ENCODE data around the gene SCN5A.
"Not testable (repeated sequence)": the region's sequence is repeated elsewhere in the genome, so short reads cannot be mapped to it uniquely, and the experiment has no call there.

The SCN5A gene

DNA sequence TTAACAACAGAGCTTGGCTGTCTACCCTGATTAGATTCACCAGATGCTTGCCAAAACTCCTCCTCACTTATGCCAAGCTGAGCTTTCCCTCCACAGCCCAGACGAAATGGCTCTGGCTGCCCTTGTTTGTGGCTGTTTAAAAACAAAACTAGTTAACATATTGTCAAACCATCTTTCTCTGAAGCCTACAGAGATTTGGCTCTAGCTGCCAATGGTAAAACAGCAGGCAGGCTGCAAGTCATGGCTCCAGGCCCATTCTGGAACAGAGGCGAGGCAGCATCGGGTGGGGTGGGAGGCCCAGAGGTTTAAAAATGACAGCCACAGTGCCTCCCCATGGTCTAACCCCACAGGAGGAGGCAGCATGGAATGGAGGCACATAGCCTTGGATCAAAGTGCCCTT is 75.9 kb downstream of the SCN5A start:
- peak; percentile 2 for DNase-seq (ENCODE audit: low read depth, low spot score)
- TF ChIP-seq, protein P1, sequence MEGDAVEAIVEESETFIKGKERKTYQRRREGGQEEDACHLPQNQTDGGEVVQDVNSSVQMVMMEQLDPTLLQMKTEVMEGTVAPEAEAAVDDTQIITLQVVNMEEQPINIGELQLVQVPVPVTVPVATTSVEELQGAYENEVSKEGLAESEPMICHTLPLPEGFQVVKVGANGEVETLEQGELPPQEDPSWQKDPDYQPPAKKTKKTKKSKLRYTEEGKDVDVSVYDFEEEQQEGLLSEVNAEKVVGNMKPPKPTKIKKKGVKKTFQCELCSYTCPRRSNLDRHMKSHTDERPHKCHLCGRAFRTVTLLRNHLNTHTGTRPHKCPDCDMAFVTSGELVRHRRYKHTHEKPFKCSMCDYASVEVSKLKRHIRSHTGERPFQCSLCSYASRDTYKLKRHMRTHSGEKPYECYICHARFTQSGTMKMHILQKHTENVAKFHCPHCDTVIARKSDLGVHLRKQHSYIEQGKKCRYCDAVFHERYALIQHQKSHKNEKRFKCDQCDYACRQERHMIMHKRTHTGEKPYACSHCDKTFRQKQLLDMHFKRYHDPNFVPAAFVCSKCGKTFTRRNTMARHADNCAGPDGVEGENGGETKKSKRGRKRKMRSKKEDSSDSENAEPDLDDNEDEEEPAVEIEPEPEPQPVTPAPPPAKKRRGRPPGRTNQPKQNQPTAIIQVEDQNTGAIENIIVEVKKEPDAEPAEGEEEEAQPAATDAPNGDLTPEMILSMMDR (IDR thresholded peaks at IDR 0.05; ENCODE audit: low read depth, low read length): no peak
- in situ Hi-C loops (cut with HindIII; ENCODE audit: low sequenced_read_pairs): no loop called here
- no peak overlapping the region for H3K4me3 ChIP-seq (ENCODE audit: low read depth, low read length)

DNA sequence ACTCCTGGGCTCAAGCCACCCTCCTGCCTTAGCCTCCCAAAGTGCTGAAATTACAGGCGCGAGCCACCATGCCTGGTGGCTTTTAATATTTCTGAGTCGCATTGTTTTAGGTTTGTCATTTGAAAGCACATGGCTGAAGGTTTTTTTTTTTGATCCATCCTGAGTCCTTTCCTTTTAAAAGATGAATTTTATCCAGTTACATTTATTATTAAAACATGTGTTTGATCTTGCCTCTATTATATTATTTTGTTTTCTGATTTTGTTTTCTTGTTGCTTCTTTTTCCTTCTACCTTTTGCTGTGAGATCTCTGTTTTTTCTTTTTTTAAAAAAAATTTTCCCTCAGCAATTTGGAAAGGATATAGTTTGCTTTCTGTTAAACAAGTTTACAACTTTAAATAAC is 76.4 kb downstream of the SCN5A start:
- no peak for DNase-seq (ENCODE audit: low read depth, low spot score)
- TF ChIP-seq, protein P1 (IDR thresholded peaks at IDR 0.05; ENCODE audit: low read depth, low read length): no peak
- in situ Hi-C loops (cut with HindIII; ENCODE audit: low sequenced_read_pairs): no loop called here
- H3K4me3 ChIP-seq (ENCODE audit: low read depth, low read length): no peak overlapping the region

DNA sequence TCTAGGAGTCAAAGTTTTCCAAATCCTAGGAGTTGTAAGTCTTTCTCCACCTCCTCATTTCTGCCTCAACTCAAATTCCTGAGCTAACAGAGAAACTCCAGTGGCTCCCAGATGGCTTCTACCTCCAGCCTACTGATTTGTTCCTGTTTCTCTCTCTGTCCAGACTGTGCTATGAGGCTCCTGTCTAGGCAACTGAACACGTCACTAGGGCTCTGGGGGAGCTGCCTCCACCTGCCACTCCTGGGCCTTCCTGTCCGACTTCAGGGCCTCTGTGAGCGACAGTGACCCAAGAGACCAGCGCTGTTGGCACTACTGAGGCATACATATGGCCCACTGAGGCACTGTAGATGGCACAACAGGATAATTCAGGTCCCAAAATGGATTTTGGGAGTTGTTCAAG is 82.0 kb downstream of the SCN5A start:
- in situ Hi-C loops (cut with HindIII; ENCODE audit: low sequenced_read_pairs): no loop called here
- TF ChIP-seq, protein P1 (IDR thresholded peaks at IDR 0.05; ENCODE audit: low read depth, low read length): no peak
- no peak overlapping the region for H3K4me3 ChIP-seq (ENCODE audit: low read depth, low read length)
- DNase-seq (ENCODE audit: low read depth, low spot score): no peak

DNA sequence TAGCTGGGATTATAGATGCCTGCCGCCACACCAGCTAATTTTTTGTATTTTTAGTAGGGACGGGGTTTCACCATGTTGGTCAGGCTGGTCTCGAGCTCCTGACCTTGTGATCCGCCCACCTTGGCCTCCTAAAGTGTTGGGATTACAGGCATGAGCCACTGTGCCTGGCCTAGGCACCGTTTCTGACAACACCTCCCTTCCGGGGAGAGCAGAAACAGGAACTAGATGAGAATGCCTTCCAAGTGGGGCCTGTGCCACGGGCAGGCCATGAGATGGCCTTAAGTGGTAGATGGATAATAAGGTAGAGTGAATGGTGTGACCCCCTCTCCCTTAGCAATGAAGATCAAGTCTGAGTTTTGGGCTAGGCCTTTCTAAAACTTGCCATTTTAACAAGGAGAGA is 82.7 kb downstream of the SCN5A start:
- in situ Hi-C loops (cut with HindIII; ENCODE audit: low sequenced_read_pairs); DNase-seq (ENCODE audit: low read depth, low spot score); H3K4me3 ChIP-seq (ENCODE audit: low read depth, low read length): not testable (repeated sequence)

DNA sequence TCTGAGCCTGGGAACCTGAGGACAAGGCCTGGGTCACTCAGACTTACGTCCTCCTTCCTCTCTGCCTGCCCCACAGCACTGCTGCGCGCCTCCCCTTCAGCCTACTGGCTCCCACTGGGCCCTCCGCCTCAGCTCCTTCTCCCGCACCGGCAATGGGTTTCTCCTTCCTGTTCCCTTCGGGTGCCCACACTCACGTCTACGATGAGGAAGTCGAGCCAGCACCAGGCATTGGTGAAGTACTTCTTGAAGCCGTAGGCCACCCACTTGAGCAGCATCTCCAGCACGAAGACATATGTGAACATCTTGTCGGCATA is 83.3 kb downstream of the SCN5A start:
- no peak overlapping the region for H3K4me3 ChIP-seq (ENCODE audit: low read depth, low read length)
- no peak for DNase-seq (ENCODE audit: low read depth, low spot score)
- in situ Hi-C loops (cut with HindIII; ENCODE audit: low sequenced_read_pairs): no loop called here
- TF ChIP-seq, protein P1 (IDR thresholded peaks at IDR 0.05; ENCODE audit: low read depth, low read length): no peak

DNA sequence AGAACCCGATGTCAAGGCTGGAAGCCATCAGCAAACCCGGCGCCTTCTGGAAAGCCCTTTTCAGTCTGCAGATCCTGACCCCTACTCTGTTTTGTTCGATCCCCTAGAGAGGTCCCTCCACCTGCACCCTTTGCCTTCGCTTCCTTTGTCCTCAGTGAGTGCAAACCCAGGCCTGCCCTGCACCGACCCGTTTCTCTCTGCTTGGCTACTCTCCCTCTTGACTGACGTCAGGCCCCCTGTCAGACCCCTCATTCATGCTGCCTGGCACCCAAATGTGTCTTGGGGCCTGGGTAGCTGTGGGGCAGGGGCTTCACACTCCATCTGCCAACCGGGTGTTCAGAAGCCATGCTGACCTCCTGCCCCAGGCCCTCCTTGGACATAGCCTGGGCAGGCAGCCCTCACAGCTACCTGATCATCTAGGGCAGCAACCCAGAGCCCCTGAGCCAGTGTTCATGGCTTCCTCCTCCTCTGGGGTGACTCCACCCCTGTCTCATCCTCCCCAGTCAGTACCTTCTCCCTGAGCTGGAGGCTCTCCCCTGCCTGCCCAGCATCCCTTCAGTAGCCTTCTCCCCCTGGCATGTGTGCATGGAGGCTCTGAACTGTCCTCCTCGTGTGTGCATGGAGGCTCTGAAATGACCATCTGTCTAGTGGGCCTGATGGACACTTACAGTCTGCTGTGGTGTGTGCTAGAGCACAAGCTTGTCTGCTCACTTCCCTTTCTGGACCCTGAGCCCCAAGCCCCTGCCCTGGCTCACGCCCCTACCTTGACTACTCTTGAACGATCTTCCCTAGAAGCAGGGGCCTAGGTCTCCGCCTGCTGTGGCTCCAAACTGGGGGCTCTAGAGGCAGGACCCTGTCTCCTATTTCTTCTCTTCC is 83.9 kb downstream of the SCN5A start:
- in situ Hi-C loops (cut with HindIII; ENCODE audit: low sequenced_read_pairs): no loop called here

More for the DNA sequence above, 83.9 kb downstream of the SCN5A start:
- H3K4me3 ChIP-seq (ENCODE audit: low read depth, low read length): no peak overlapping the region
- TF ChIP-seq, protein P1 (IDR thresholded peaks at IDR 0.05; ENCODE audit: low read depth, low read length): no peak
- no peak for DNase-seq (ENCODE audit: low read depth, low spot score)

Measured in astrocyte of the spinal cord (primary cell).